Upper lobe of left lung (tissue), 4 donors: ENCODE results near the gene WDPCP.

Experiments
- POLR2A ChIP-seq, 4 donors: fragments of 450-650 bp; IDR thresholded peaks; one replicate each; pipeline ENCODE4 v1.5.1; 2016 to 2017; ENCODE audit warnings: antibody characterized with exemption in 4 of 4, mild to moderate bottlenecking in 2 of 4
- TF ChIP-seq, protein P1 (sequence below), 6 experiments: fragments of 450-650 bp in 4 of 6; fragments of 200-600 bp in 2 of 6; sonication (generic) in 2 of 6; IDR thresholded peaks; one replicate each; pipeline ENCODE4 v1.5.1; 2016 to 2019; ENCODE audit warnings: antibody characterized with exemption in 6 of 6

DNA sequence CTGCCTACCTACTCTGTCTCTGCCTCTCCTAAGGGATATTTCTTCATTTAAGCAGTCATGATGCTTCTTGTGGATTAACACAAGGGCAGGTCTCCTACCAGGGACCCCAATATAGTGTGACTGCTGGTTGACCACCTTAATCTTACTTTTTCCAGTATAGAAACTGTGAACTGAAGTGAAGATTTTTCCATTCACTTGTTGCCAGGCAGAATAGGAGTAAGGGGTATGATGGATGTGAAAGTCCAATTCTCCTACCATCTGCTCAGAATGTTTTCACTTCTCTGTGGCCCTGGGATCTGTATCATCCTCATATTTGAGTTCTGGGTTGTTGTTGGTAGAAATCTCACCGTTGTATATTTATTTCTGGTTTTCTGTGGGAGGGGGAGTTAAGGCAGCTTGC lies 247.8 kb downstream of the WDPCP start:
- TF ChIP-seq, protein P1, sequence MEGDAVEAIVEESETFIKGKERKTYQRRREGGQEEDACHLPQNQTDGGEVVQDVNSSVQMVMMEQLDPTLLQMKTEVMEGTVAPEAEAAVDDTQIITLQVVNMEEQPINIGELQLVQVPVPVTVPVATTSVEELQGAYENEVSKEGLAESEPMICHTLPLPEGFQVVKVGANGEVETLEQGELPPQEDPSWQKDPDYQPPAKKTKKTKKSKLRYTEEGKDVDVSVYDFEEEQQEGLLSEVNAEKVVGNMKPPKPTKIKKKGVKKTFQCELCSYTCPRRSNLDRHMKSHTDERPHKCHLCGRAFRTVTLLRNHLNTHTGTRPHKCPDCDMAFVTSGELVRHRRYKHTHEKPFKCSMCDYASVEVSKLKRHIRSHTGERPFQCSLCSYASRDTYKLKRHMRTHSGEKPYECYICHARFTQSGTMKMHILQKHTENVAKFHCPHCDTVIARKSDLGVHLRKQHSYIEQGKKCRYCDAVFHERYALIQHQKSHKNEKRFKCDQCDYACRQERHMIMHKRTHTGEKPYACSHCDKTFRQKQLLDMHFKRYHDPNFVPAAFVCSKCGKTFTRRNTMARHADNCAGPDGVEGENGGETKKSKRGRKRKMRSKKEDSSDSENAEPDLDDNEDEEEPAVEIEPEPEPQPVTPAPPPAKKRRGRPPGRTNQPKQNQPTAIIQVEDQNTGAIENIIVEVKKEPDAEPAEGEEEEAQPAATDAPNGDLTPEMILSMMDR (IDR thresholded peaks at IDR 0.05) = no peak
- TF ChIP-seq POLR2A (IDR thresholded peaks at IDR 0.05) = no peak
